Upper lobe of left lung (tissue), 6 donors: ENCODE results near the gene DCAF6. TPM values are rescaled to one million over a fixed set of nuclear protein-coding genes. Genes with fewer than 3 reads are reported as not detected.

Experiments
- ATAC-seq, 2 donors: fragments of 200-7000 bp; cut with Tn5 transposase; one replicate each; pipeline ENCODE4 v1.9.1; 2022; ENCODE audit warnings: mild to moderate bottlenecking in 2 of 2, moderate library complexity in 2 of 2; ENCODE audit not compliant: low FRiP score in 2 of 2
- DNase-seq, 2 donors: peaks; one replicate each; pipeline ENCODE4 v3.0.0-alpha.2; 2019 to 2020
- H3K27ac ChIP-seq, 4 donors: fragments of 200-600 bp; sonication (generic); one replicate each; pipeline ENCODE4 v1.5.1; 2016 to 2019
- H3K27me3 ChIP-seq, 4 donors: fragments of 200-600 bp; sonication (generic); one replicate each; pipeline ENCODE4 v1.5.1; 2017 to 2019
- H3K36me3 ChIP-seq, 4 donors: fragments of 200-600 bp; sonication (generic); one replicate each; pipeline ENCODE4 v1.5.1; 2016 to 2019
- H3K4me1 ChIP-seq, 4 donors: fragments of 200-600 bp; sonication (generic); one replicate each; pipeline ENCODE4 v1.5.1; 2018 to 2019
- H3K4me3 ChIP-seq, 4 donors: fragments of 200-600 bp; sonication (generic); one replicate each; pipeline ENCODE4 v1.5.1; 2017 to 2019; ENCODE audit warnings: mild to moderate bottlenecking in 2 of 4, moderate library complexity in 1 of 4
- H3K9me3 ChIP-seq, 4 donors: fragments of 200-600 bp; sonication (generic); one replicate each; pipeline ENCODE4 v1.5.1; 2018 to 2019
- EP300 ChIP-seq, 4 donors: sonication (generic); formaldehyde crosslinking; IDR thresholded peaks; one replicate each; pipeline ENCODE4 v1.5.1; 2017; ENCODE audit warnings: antibody characterized with exemption in 4 of 4, control low read depth in 2 of 4
- POLR2A ChIP-seq, 4 donors: fragments of 450-650 bp; IDR thresholded peaks; one replicate each; pipeline ENCODE4 v1.5.1; 2016 to 2017; ENCODE audit warnings: antibody characterized with exemption in 4 of 4, mild to moderate bottlenecking in 2 of 4
- POLR2AphosphoS5 ChIP-seq, 2 donors: sonication (generic); formaldehyde crosslinking; IDR thresholded peaks; one replicate each; pipeline ENCODE4 v1.5.1; 2017; ENCODE audit warnings: antibody characterized with exemption in 2 of 2
- WGBS, 2 donors: methylation state at CpG; one replicate each; pipeline ENCODE4 v1.1.5; 2017 to 2018; 5-methylcytosine and 5-hydroxymethylcytosine counted together
- small RNA-seq, 4 donors: library from RNA; depleted of rRNA; stranded (forward); fragments of <200 nt; gene quantifications; one replicate each; pipeline ENCODE3, GENCODE V24; 2016
- total RNA-seq, 6 donors: library from RNA; depleted of rRNA in 4 of 6; stranded (reverse); fragments of >200 nt in 4 of 6; gene quantifications; one replicate each; pipeline versions ENCODE4 v1.1.0 to v1.2.1, GENCODE V29; 2016 to 2021
- TF ChIP-seq, protein P1 (sequence below), 6 experiments: fragments of 450-650 bp in 4 of 6; fragments of 200-600 bp in 2 of 6; sonication (generic) in 2 of 6; IDR thresholded peaks; one replicate each; pipeline ENCODE4 v1.5.1; 2016 to 2019; ENCODE audit warnings: antibody characterized with exemption in 6 of 6
- donor health status: DM: no; HTN: no; CAD: no; lungs with moderate emphysema.
- donor health status: DM: no; HTN: yes; CAD: no; lungs with severe emphysema.

The DCAF6 gene
- total RNA-seq, 6 donors from 2014 or later = 37.5 to 110 (median 55.5) TPM

DNA sequence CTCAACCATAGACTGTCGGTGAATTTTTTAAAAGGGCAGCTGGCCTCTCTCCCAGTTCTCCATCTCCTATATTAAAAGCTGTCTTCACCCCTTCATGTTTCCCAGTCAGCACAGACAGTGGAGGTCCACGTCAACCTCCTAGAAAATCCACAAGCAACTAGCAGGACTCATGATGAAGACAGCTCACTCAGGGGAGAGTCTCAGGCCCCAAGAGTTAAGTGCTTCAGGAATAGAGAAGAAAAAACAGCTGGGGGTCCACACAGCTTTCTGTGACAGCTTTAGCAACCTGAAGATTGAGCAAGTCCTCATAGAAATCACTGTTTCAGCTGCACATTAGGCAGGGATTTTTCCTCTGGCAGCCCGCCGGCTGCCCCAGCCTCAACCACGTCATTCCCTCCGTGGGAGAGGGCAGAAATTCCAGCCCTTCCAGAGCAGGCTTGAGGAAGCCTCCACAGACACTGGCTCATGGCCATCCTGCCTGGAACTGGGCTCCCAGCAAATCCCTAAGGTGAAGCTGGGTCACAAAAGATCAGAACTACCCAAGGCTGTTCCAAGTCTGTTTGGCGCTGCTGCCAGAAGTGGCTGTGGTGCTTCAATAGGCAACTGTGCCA is 185.0 kb downstream of the DCAF6 start:
- 29 to 76% methylated on average over 2 to 7 of the region's 7 CpGs for WGBS, 2 donors
- TF ChIP-seq POLR2A (IDR thresholded peaks at IDR 0.05) = no peak
- TF ChIP-seq EP300 (IDR thresholded peaks at IDR 0.05) = no peak
- TF ChIP-seq, protein P1, sequence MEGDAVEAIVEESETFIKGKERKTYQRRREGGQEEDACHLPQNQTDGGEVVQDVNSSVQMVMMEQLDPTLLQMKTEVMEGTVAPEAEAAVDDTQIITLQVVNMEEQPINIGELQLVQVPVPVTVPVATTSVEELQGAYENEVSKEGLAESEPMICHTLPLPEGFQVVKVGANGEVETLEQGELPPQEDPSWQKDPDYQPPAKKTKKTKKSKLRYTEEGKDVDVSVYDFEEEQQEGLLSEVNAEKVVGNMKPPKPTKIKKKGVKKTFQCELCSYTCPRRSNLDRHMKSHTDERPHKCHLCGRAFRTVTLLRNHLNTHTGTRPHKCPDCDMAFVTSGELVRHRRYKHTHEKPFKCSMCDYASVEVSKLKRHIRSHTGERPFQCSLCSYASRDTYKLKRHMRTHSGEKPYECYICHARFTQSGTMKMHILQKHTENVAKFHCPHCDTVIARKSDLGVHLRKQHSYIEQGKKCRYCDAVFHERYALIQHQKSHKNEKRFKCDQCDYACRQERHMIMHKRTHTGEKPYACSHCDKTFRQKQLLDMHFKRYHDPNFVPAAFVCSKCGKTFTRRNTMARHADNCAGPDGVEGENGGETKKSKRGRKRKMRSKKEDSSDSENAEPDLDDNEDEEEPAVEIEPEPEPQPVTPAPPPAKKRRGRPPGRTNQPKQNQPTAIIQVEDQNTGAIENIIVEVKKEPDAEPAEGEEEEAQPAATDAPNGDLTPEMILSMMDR (IDR thresholded peaks at IDR 0.05) = no peak
- no peak for TF ChIP-seq POLR2AphosphoS5 (IDR thresholded peaks at IDR 0.05)
- H3K9me3 ChIP-seq = no peaks in the 10 kb centered on the region
- no peaks in the 10 kb centered on the region for H3K4me1 ChIP-seq
- H3K27me3 ChIP-seq = no peaks in the 10 kb centered on the region
- H3K4me3 ChIP-seq = no peak overlapping the region
- peak; percentile 48 to 91 for ATAC-seq
- H3K36me3 ChIP-seq = no peaks in the 10 kb centered on the region
- H3K27ac ChIP-seq = peak overlapping the region in 2 of 4 donors; percentile 11 to 24
- DNase-seq = peak in 1 of 2 donors; percentile 84

DNA sequence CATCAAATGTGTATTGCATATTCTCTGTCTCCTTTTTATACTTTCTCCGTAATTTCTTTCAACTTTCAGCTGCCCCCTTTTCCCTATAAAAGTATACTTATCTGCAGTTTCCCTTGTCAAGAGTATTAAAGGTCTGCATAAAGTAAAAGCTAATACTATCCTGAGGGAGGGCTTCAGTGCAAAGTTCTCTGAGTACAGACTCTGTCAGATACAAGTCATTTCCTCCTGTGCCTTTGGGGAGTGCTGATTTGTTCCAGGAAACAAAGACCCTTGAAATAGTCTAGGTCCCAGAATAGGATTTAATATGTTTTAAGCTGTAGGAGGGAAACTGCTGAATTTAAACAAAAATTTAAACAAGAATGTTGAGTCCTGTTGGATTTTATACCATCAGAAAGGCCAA is 188.6 kb downstream of the DCAF6 start:
- ATAC-seq = no peak
- H3K27me3 ChIP-seq = no peaks in the 10 kb centered on the region
- DNase-seq = no peak
- 90 to 95% methylated on average over 1 of the region's 1 CpG for WGBS, 2 donors
- H3K9me3 ChIP-seq = no peaks in the 10 kb centered on the region
- H3K36me3 ChIP-seq = no peaks in the 10 kb centered on the region
- H3K4me1 ChIP-seq = no peaks in the 10 kb centered on the region
- no peak overlapping the region for H3K27ac ChIP-seq
- H3K4me3 ChIP-seq = no peak overlapping the region
- TF ChIP-seq POLR2AphosphoS5 (IDR thresholded peaks at IDR 0.05) = no peak
- TF ChIP-seq, protein P1 (IDR thresholded peaks at IDR 0.05) = no peak
- TF ChIP-seq EP300 (IDR thresholded peaks at IDR 0.05) = no peak
- TF ChIP-seq POLR2A (IDR thresholded peaks at IDR 0.05) = no peak

Small RNA genes lying within 50 kb of the gene (small RNA-seq; reads per million reads assigned to genes)
- gene MIR1255B2 = 0 reads per million in 4 donors

Other genes with a start within 250 kb of the DCAF6 start
- 10 to 100 TPM; 28.3 to 80.6 (median 65.4) TPM for gene MPZL1, start 214.7 kb upstream of the DCAF6 start, total RNA-seq
- gene ADCY10, start 22.5 kb upstream of the DCAF6 start, total RNA-seq = under 1 TPM in 4 of 6 donors, not detected in 2; 0.11 to 0.49 (median 0.18) TPM
- 10 to 100 TPM; 11.5 to 55.6 (median 26.7) TPM for gene MPC2, start 389 bp downstream of the DCAF6 start, total RNA-seq
- gene GPR161, start 200.2 kb downstream of the DCAF6 start, total RNA-seq = 10 to 100 TPM in 3 of 6 donors, 1 to 10 TPM in 3; 1.0 to 13.6 (median 8.5) TPM
- 10 to 100 TPM in 4 of 6 donors, 1 to 10 TPM in 2; 7.2 to 26.1 (median 18.4) TPM for gene TIPRL, start 242.3 kb downstream of the DCAF6 start, total RNA-seq